ENCODE measurements around the gene SEC61A2.

The SEC61A2 gene

GRCh38 chr10:12196531-12197211, 67.2 kb downstream of the SEC61A2 start:
- DNase-seq (ENCODE audit: low read depth, low spot score), result no peak

GRCh38 chr10:12198156-12198555, 68.7 kb downstream of the SEC61A2 start:
- DNase-seq (ENCODE audit: low read depth, low spot score), result no peak

GRCh38 chr10:12200850-12201249, 71.4 kb downstream of the SEC61A2 start:
- no peak for DNase-seq (ENCODE audit: low read depth, low spot score)

- DNase-seq (ENCODE audit: low read depth, low spot score), result no peak
These were observed 72.1 kb downstream of the SEC61A2 start for GRCh38 chr10:12201543-12201942.

GRCh38 chr10:12202226-12202625, 72.7 kb downstream of the SEC61A2 start:
- DNase-seq (ENCODE audit: low read depth, low spot score), result no peak

- DNase-seq (ENCODE audit: low read depth, low spot score), result no peak
These were observed 75.6 kb downstream of the SEC61A2 start for GRCh38 chr10:12205082-12205481.

- DNase-seq (ENCODE audit: low read depth, low spot score), result no peak
These were observed 77.6 kb downstream of the SEC61A2 start for GRCh38 chr10:12207114-12207513.

GRCh38 chr10:12208460-12208859, 79.0 kb downstream of the SEC61A2 start:
- no peak for DNase-seq (ENCODE audit: low read depth, low spot score)

GRCh38 chr10:12212454-12212853, 83.0 kb downstream of the SEC61A2 start:
- no peak for DNase-seq (ENCODE audit: low read depth, low spot score)

- DNase-seq (ENCODE audit: low read depth, low spot score), result no peak
These were observed 84.1 kb downstream of the SEC61A2 start for GRCh38 chr10:12213621-12214020.

GRCh38 chr10:12214093-12214492, 84.6 kb downstream of the SEC61A2 start:
- no peak for DNase-seq (ENCODE audit: low read depth, low spot score)

GRCh38 chr10:12214763-12215218, 85.3 kb downstream of the SEC61A2 start:
- DNase-seq (ENCODE audit: low read depth, low spot score), result no peak
